Esophagus muscularis mucosa (tissue), 4 donors: ENCODE measurements around the gene ENOSF1. TPM values are rescaled to one million over a fixed set of nuclear protein-coding genes. Genes with fewer than 3 reads are reported as not detected.

Source experiments
- DNase-seq: peaks from one replicate; pipeline ENCODE4 v3.0.0-alpha.2; 2017; ENCODE audit errors: extremely low spot score
- H3K27ac ChIP-seq, 4 donors: fragments of 200-600 bp; sonication (generic); replicated peaks in 1 of 4; 1 replicate in 3 of 4; 2 replicates in 1 of 4; pipeline ENCODE4 v1.5.1; 2016 to 2019; ENCODE audit warnings: mild to moderate bottlenecking in 1 of 4
- H3K27me3 ChIP-seq, 4 donors: fragments of 200-600 bp; sonication (generic); one replicate each; pipeline versions ENCODE4 v1.5.1 to v1.6.0; 2016 to 2019
- H3K36me3 ChIP-seq, 4 donors: fragments of 200-600 bp; sonication (generic); one replicate each; pipeline ENCODE4 v1.5.1; 2016 to 2019
- H3K4me1 ChIP-seq, 4 donors: fragments of 200-600 bp; sonication (generic); one replicate each; pipeline ENCODE4 v1.5.1; 2016 to 2019
- H3K4me3 ChIP-seq, 4 donors: fragments of 200-600 bp; sonication (generic); 1 replicate in 2 of 4; 2 replicates in 2 of 4; pipeline ENCODE4 v1.5.1; 2016 to 2019; ENCODE audit warnings: mild to moderate bottlenecking in 4 of 4, moderate library complexity in 1 of 4
- H3K9me3 ChIP-seq, 4 donors: fragments of 200-600 bp; sonication (generic); 1 replicate in 3 of 4; 2 replicates in 1 of 4; pipeline ENCODE4 v1.5.1; 2016 to 2019
- EP300 ChIP-seq: sonication (generic); formaldehyde crosslinking; IDR thresholded peaks from one replicate; pipeline ENCODE4 v1.6.1; 2017; ENCODE audit warnings: antibody characterized with exemption
- POLR2A ChIP-seq: fragments of 450-650 bp; IDR thresholded peaks from one replicate; pipeline ENCODE4 v1.6.1; 2017; ENCODE audit warnings: antibody characterized with exemption, moderate library complexity, mild to moderate bottlenecking, low read depth
- POLR2AphosphoS5 ChIP-seq, 2 donors: sonication (generic); formaldehyde crosslinking; IDR thresholded peaks; one replicate each; pipeline ENCODE4 v1.6.1; 2017; ENCODE audit warnings: antibody characterized with exemption in 2 of 2
- WGBS: methylation state at CpG from one replicate; pipeline ENCODE4 v1.1.5; 2018; 5-methylcytosine and 5-hydroxymethylcytosine counted together
- intact Hi-C: fragments of 100-400 bp; cut with DNase I; formaldehyde crosslinking; loops from one replicate; pipeline ENCODE4 v1.15.1; 2023
- total RNA-seq, 4 donors: library from RNA; depleted of rRNA; stranded (reverse); fragments of >200 nt; gene quantifications; one replicate each; pipeline versions ENCODE4 v1.1.0 to v1.2.1, GENCODE V29; 2016
- TF ChIP-seq, protein P1 (sequence below), 3 experiments: fragments of 200-600 bp in 2 of 3; fragments of 450-650 bp in 1 of 3; sonication (generic) in 2 of 3; IDR thresholded peaks; one replicate each; pipeline ENCODE4 v1.5.1; 2017 to 2019; ENCODE audit warnings: antibody characterized with exemption in 3 of 3, mild to moderate bottlenecking in 2 of 3, moderate library complexity in 1 of 3

Gene ENOSF1
- total RNA-seq, 4 donors from 2014 or later: 21.6 to 53.2 (median 26.1) TPM

DNA sequence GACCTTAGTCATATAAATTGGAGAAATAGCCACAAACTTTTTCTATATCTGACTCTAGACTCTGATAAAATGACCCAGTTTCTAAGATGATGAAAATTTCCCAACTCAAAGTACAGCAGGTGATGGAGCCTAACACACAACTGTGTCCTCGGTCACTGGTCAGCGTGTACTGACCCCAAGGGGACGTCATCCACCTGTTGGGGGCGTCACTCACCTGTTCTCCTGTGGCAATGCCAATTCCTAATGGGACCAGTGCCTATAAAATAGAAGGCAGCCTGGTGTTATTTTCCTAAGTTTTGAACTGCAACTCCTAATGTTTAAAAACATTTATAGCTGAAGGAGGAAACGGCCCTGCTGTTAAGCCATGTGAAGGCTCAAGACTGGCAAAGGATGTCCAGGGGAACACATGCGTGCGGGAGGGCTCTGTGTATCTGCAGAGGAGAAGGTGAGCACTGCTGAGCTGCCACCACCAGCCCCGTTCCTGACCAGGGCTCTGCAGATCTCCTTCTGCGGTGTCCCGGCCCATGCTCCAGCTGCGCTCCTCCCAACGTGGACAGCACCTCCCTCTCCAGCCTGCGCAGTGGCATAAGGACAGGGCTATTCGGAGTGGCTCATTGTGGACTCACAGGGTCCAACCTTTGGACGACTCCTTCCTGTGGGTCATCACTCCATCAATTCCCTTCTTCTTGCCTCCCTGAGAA lies 33.8 kb downstream of the ENOSF1 start:
- no peaks in the 10 kb centered on the region for H3K27me3 ChIP-seq
- no peak for DNase-seq
- H3K9me3 ChIP-seq: no peaks in the 10 kb centered on the region
- H3K4me1 ChIP-seq: peaks cover 4 to 28% (median 14%) of the 10 kb centered on the region in 4 donors
- TF ChIP-seq POLR2AphosphoS5 (IDR thresholded peaks at IDR 0.05) (no peak), EP300 (no peak), POLR2A (no peak)
- TF ChIP-seq, protein P1, sequence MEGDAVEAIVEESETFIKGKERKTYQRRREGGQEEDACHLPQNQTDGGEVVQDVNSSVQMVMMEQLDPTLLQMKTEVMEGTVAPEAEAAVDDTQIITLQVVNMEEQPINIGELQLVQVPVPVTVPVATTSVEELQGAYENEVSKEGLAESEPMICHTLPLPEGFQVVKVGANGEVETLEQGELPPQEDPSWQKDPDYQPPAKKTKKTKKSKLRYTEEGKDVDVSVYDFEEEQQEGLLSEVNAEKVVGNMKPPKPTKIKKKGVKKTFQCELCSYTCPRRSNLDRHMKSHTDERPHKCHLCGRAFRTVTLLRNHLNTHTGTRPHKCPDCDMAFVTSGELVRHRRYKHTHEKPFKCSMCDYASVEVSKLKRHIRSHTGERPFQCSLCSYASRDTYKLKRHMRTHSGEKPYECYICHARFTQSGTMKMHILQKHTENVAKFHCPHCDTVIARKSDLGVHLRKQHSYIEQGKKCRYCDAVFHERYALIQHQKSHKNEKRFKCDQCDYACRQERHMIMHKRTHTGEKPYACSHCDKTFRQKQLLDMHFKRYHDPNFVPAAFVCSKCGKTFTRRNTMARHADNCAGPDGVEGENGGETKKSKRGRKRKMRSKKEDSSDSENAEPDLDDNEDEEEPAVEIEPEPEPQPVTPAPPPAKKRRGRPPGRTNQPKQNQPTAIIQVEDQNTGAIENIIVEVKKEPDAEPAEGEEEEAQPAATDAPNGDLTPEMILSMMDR (IDR thresholded peaks at IDR 0.05): no peak
- intact Hi-C loops: no loop called here
- no peak overlapping the region for H3K27ac ChIP-seq
- no peak overlapping the region for H3K4me3 ChIP-seq
- peaks cover 5 to 70% (median 45%) of the 10 kb centered on the region in 4 donors for H3K36me3 ChIP-seq
- 92% methylated on average over 15 of the region's 15 CpGs for WGBS

DNA sequence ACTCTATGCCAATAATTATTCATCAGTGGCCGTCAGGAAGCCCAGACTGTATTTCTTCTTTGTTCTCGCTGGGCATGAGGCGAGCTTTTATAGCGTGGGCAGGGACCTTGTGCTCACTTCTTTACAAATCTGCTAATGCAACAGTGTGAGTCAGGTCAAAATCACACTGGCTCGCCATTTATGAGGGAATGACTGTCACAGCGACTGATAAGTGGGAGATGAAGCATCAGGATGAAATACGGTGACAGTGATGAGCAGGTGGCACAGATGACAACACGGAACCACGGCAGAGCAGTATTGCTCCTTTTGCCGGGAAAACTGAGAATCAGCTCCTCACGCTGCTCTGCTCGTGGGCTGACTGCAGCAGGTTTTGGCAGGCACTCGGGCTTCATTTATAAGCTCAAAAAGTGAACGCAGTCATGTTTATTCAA lies 34.5 kb downstream of the ENOSF1 start:
- H3K36me3 ChIP-seq: peaks cover 5 to 63% (median 39%) of the 10 kb centered on the region in 4 donors
- intact Hi-C loops: no loop called here
- no peak overlapping the region for H3K4me3 ChIP-seq
- peaks cover 5 to 33% (median 17%) of the 10 kb centered on the region in 4 donors for H3K4me1 ChIP-seq
- 83% methylated on average over 14 of the region's 14 CpGs for WGBS
- no peaks in the 10 kb centered on the region for H3K27me3 ChIP-seq
- H3K27ac ChIP-seq: peak overlapping the region in 1 of 4 donors; percentile 22
- H3K9me3 ChIP-seq: no peaks in the 10 kb centered on the region
- TF ChIP-seq, protein P1 (IDR thresholded peaks at IDR 0.05): no peak
- TF ChIP-seq POLR2A (no peak), EP300 (no peak), POLR2AphosphoS5 (IDR thresholded peaks at IDR 0.05) (no peak)
- no peak for DNase-seq

DNA sequence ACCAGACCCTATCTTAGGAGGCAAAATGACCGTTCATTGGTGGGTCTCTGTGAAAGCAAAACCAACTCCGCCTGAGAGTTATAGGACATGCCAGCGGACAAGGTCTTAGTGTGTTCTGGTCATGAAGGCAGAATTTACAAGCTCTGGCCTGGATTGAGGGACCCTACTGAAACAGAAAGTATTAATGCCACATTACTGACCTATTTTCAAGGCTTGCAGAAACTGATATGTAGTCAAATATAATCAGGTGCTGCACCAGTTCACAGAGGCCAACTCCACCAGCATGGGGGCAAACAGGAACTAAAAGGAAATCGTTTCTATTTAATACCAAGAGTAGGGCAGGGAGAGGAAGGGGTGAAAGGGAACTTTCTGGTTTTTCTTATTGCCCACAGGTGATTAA lies 35.3 kb downstream of the ENOSF1 start:
- Histone ChIP-seq H3K27ac (no peak overlapping the region), H3K9me3 (no peaks in the 10 kb centered on the region), H3K27me3 (no peaks in the 10 kb centered on the region), H3K4me3 (no peak overlapping the region), H3K36me3 (peaks cover 5 to 61% (median 38%) of the 10 kb centered on the region in 4 donors), H3K4me1 (peaks cover 5 to 41% (median 24%) of the 10 kb centered on the region in 4 donors)
- 85% methylated on average over 4 of the region's 4 CpGs for WGBS
- TF ChIP-seq POLR2A (no peak), EP300 (no peak), POLR2AphosphoS5 (IDR thresholded peaks at IDR 0.05) (no peak)
- TF ChIP-seq, protein P1 (IDR thresholded peaks at IDR 0.05): no peak
- intact Hi-C loops: no loop called here
- no peak for DNase-seq

DNA sequence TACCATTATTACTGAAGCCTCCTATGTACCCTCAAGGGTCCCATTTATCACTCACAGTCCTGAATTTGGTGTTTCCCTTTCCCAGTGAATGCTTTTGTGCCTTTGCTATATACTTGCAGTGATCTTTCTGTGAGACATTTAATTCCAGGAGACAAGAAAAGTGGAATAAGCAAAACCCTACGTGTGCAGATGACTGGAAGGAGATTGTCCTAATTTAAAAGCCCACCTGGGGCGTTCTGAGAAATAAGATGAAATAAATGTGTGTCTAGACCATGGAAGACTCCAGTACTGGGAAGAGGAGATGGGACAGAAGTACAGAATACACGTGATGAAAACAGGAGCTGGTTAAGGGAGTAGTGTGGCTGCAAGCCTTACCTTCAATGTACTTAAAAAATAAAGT lies 35.7 kb downstream of the ENOSF1 start:
- no peak overlapping the region for H3K27ac ChIP-seq
- TF ChIP-seq, protein P1 (IDR thresholded peaks at IDR 0.05): no peak
- no peak for DNase-seq
- no peak overlapping the region for H3K4me3 ChIP-seq
- H3K9me3 ChIP-seq: no peaks in the 10 kb centered on the region
- WGBS: 87% methylated on average over 3 of the region's 3 CpGs
- H3K4me1 ChIP-seq: peaks cover 5 to 42% (median 24%) of the 10 kb centered on the region in 4 donors
- H3K27me3 ChIP-seq: no peaks in the 10 kb centered on the region
- intact Hi-C loops: no loop called here
- H3K36me3 ChIP-seq: peaks cover 5 to 57% (median 38%) of the 10 kb centered on the region in 4 donors

DNA sequence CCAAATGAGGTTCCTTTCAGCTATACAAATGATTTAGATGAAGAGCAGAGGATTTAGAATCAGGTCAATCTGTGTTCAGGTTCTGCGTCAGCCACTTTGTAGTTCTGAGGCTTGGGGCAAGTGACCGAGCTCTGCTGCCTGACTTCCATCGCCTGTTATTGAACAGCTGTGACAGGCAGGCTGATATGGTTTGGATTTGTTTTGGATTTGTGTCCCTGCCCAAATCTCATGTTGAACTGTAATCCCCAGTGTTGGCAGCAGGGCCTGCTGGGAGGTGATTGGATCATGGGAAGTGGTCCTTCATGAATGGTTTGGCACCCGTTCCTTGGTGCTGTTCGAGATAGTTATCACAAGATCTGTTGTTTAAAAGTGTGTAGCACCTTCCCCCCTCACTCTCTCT lies 36.4 kb downstream of the ENOSF1 start:
- peaks cover 5 to 55% (median 36%) of the 10 kb centered on the region in 4 donors for H3K36me3 ChIP-seq
- WGBS: 95% methylated on average over 5 of the region's 5 CpGs
- TF ChIP-seq, protein P1 (IDR thresholded peaks at IDR 0.05): no peak
- no peak for TF ChIP-seq POLR2A
- no peak for TF ChIP-seq EP300

More for the DNA sequence above, 36.4 kb downstream of the ENOSF1 start:
- Histone ChIP-seq H3K27ac (no peak overlapping the region), H3K9me3 (no peaks in the 10 kb centered on the region), H3K4me1 (peaks cover 5 to 42% (median 24%) of the 10 kb centered on the region in 4 donors), H3K27me3 (no peaks in the 10 kb centered on the region), H3K4me3 (no peak overlapping the region)
- intact Hi-C loops: no loop called here
- no peak for DNase-seq
